ENCODE measurements around the gene CXCL17.

The CXCL17 gene

GRCh38 chr19:42380155-42380554 lies 62.6 kb downstream of the CXCL17 start:
- no peak for TF ChIP-seq CTCF (IDR thresholded peaks at IDR 0.05; ENCODE audit: low read depth, low read length)
- DNase-seq (ENCODE audit: extremely low read depth, low read depth): no peak

Measured in AG09319 (cell line).